ENCODE results near the gene CACNA2D4. TPM values are rescaled to one million over a fixed set of nuclear protein-coding genes. Genes with fewer than 3 reads are reported as not detected.

CACNA2D4 gene
- total RNA-seq, 1 experiment from 2014 or later: 1.7 TPM

DNA sequence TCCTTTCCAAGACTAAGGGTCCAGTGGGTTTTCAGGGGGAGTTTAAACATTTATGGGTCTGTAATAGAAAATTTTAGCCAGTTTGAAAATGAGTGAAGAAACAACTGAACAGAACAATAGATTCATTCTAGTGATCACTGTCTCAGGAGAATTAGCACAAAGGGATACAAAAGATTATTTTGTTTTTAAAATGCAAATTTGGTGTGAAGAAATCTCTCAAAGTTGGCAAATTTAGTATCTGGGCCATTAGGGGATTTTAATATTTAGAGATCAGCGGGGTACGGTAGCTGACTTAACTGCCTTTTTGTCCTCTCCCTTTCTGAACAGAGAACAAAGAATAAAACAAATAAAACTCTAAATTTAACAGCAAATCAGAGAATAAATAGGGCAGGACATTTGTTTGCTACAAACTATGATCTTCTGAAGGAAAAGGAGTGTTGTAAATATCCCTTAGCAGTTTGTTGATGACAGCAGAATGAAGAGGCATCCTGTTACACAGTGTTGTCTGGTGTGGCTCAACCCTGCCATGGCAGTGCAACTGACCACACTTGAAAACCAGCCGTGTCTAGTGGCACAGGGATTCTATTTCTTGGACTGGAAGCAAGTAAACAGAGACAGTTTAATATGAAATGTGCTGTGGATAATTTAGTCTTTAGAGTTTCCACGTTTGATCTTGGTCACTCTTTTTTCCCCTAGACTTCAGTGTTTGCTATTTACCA is 144.4 kb downstream of the CACNA2D4 start:
- Histone ChIP-seq H3K4me1 (ENCODE audit: control insufficient read depth in 1 of 2, insufficient read depth in 2 of 2, low read length in 2 of 2) (peaks cover 2 to 10% of the 10 kb centered on the region in 2 experiments; a peak in 2 of 4 replicates), H3K27ac (ENCODE audit: low read depth, low read length) (no peak overlapping the region), H3K4me3 (replicated peaks in 1 of 2; ENCODE audit: low read depth in 1 of 2, low read length in 2 of 2) (no peak overlapping the region), H3K4me2 (ENCODE audit: low read length) (no peak overlapping the region), H3K9me3 (ENCODE audit: control insufficient read depth in 1 of 2, insufficient read depth in 1 of 2, low read depth in 1 of 2, low read length in 2 of 2) (no peaks in the 10 kb centered on the region), H3K36me3 (ENCODE audit: control insufficient read depth in 1 of 2, insufficient read depth in 2 of 2, low read length in 2 of 2) (peaks cover 9 to 10% of the 10 kb centered on the region in 2 experiments; a peak in 3 of 4 replicates), H2AFZ (ENCODE audit: low read depth, low read length, poor library complexity, severe bottlenecking) (no peak overlapping the region), H3K27me3 (ENCODE audit: insufficient read depth, low read length) (no peaks in the 10 kb centered on the region), H3K9ac (ENCODE audit: low read length) (no peak overlapping the region), H3K9me2 (ENCODE audit: insufficient read depth) (no peaks in the 10 kb centered on the region), H4K20me1 (ENCODE audit: insufficient read depth) (no peaks in the 10 kb centered on the region), H3K79me2 (ENCODE audit: insufficient read depth, low read length) (peaks cover 65% of the 10 kb centered on the region)
- intact Hi-C loops (cut with micrococcal nuclease): no loop called here
- no peak for DNase-seq (ENCODE audit: low read depth, low spot score)
- no TSS peak for BruUV-seq (replicated peaks)
- ATAC-seq: no peak
- TF ChIP-seq TCF7L2 (IDR thresholded peaks at IDR 0.05; ENCODE audit: borderline replicate concordance, extremely low read depth, insufficient read depth, insufficient read length) (no peak), ZNF274 (IDR thresholded peaks at IDR 0.05; ENCODE audit: low read depth, low read length) (no peak), RAD21 (IDR thresholded peaks at IDR 0.05; ENCODE audit: low read depth) (no peak), POLR2A (IDR thresholded peaks at IDR 0.05; ENCODE audit: borderline replicate concordance, extremely low read depth, insufficient read depth, insufficient read length) (no peak), SP1 (IDR thresholded peaks at IDR 0.05; ENCODE audit: low read depth) (no peak), CEBPB (IDR thresholded peaks at IDR 0.05; ENCODE audit: low read depth) (no peak), EZH2 (IDR thresholded peaks at IDR 0.05) (no peak), ZFX (IDR thresholded peaks at IDR 0.05) (no peak), JUND (IDR thresholded peaks at IDR 0.05) (no peak), SIN3A (IDR thresholded peaks at IDR 0.05; ENCODE audit: low read depth) (no peak), CBX3 (IDR thresholded peaks at IDR 0.05; ENCODE audit: low read depth) (no peak), FOSL1 (IDR thresholded peaks at IDR 0.05; ENCODE audit: low read depth) (no peak), SRF (IDR thresholded peaks at IDR 0.05; ENCODE audit: low read depth) (no peak), EZH2phosphoT487 (IDR thresholded peaks at IDR 0.05; ENCODE audit: borderline replicate concordance) (no peak), POLR2AphosphoS5 (IDR thresholded peaks at IDR 0.05; ENCODE audit: low read depth, low read length) (no peak)
- TF ChIP-seq, protein P1, sequence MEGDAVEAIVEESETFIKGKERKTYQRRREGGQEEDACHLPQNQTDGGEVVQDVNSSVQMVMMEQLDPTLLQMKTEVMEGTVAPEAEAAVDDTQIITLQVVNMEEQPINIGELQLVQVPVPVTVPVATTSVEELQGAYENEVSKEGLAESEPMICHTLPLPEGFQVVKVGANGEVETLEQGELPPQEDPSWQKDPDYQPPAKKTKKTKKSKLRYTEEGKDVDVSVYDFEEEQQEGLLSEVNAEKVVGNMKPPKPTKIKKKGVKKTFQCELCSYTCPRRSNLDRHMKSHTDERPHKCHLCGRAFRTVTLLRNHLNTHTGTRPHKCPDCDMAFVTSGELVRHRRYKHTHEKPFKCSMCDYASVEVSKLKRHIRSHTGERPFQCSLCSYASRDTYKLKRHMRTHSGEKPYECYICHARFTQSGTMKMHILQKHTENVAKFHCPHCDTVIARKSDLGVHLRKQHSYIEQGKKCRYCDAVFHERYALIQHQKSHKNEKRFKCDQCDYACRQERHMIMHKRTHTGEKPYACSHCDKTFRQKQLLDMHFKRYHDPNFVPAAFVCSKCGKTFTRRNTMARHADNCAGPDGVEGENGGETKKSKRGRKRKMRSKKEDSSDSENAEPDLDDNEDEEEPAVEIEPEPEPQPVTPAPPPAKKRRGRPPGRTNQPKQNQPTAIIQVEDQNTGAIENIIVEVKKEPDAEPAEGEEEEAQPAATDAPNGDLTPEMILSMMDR (IDR thresholded peaks at IDR 0.05 in 2 of 3, conservative IDR thresholded peaks at IDR 0.05 in 1 of 3; ENCODE audit: borderline replicate concordance in 1 of 3, insufficient read depth in 1 of 3, low read depth in 2 of 3, low read length in 2 of 3): no peak
- TF ChIP-seq, protein P2, sequence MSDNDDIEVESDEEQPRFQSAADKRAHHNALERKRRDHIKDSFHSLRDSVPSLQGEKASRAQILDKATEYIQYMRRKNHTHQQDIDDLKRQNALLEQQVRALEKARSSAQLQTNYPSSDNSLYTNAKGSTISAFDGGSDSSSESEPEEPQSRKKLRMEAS (IDR thresholded peaks at IDR 0.05): no peak
- TF ChIP-seq, protein P3, sequence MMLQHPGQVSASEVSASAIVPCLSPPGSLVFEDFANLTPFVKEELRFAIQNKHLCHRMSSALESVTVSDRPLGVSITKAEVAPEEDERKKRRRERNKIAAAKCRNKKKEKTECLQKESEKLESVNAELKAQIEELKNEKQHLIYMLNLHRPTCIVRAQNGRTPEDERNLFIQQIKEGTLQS (IDR thresholded peaks at IDR 0.05): no peak
- TF ChIP-seq, protein P4, sequence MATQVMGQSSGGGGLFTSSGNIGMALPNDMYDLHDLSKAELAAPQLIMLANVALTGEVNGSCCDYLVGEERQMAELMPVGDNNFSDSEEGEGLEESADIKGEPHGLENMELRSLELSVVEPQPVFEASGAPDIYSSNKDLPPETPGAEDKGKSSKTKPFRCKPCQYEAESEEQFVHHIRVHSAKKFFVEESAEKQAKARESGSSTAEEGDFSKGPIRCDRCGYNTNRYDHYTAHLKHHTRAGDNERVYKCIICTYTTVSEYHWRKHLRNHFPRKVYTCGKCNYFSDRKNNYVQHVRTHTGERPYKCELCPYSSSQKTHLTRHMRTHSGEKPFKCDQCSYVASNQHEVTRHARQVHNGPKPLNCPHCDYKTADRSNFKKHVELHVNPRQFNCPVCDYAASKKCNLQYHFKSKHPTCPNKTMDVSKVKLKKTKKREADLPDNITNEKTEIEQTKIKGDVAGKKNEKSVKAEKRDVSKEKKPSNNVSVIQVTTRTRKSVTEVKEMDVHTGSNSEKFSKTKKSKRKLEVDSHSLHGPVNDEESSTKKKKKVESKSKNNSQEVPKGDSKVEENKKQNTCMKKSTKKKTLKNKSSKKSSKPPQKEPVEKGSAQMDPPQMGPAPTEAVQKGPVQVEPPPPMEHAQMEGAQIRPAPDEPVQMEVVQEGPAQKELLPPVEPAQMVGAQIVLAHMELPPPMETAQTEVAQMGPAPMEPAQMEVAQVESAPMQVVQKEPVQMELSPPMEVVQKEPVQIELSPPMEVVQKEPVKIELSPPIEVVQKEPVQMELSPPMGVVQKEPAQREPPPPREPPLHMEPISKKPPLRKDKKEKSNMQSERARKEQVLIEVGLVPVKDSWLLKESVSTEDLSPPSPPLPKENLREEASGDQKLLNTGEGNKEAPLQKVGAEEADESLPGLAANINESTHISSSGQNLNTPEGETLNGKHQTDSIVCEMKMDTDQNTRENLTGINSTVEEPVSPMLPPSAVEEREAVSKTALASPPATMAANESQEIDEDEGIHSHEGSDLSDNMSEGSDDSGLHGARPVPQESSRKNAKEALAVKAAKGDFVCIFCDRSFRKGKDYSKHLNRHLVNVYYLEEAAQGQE (IDR thresholded peaks at IDR 0.05; ENCODE audit: low read depth): no peak
- CTCF ChIA-PET: no interaction called here
- POLR2A ChIA-PET: no interaction called here
- RAD21 ChIA-PET (ENCODE audit: low non-redundant PET in 1 of 2, low total read pairs in 2 of 2, uncharacterized antibody in 2 of 2, unreplicated experiment in 2 of 2): no interaction called here
